HepG2 (cell line): ENCODE measurements around the gene SNX9. TPM values are rescaled to one million over a fixed set of nuclear protein-coding genes. Genes with fewer than 3 reads are reported as not detected.

Source experiments
- ATAC-seq: fragments of 200-7000 bp; cut with Tn5 transposase; 3 replicates; pipeline ENCODE4 v1.9.1; 2020; ENCODE audit warnings: mild to moderate bottlenecking, moderate library complexity
- BruUV-seq: library from RNA; stranded (reverse); fragments of 400-500 nt; replicated peaks from 2 replicates; lab custom pipeline; 2021; lab: Mats Ljungman, UMichigan
- CTCF ChIA-PET: fragments of 300-600 bp; formaldehyde crosslinking; extraction: SDS; loops from one replicate; lab custom pipeline; 2021; ENCODE audit warnings: low total read pairs, inconsistent platforms, low intra/inter-chr PET ratio; lab: Yijun Ruan, JAX
- POLR2A ChIA-PET: fragments of 350-600 bp; sonication (Branson Sonifier 250); formaldehyde crosslinking; loops from one replicate; lab custom pipeline; 2020; ENCODE audit warnings: antibody characterized with exemption, inconsistent platforms; lab: Yijun Ruan, JAX
- DNase-seq: peaks from one replicate; pipeline ENCODE4 v3.0.0-alpha.2; 2015; ENCODE audit warnings: low spot score
- FAIRE-seq: peaks from 3 replicates; lab custom pipeline; 2011; peaks lifted over from hg19 to GRCh38; lab: Jason Lieb, UNC
- H2AFZ ChIP-seq: one replicate; pipeline ENCODE4 v1.6.1; 2011; ENCODE audit warnings: low read length, inconsistent platforms
- H3K27ac ChIP-seq: fragments of 300-600 bp; 3 replicates; pipeline ENCODE4 v1.8.0; 2011; ENCODE audit warnings: mixed run types, mild to moderate bottlenecking, mixed read lengths, low read length, inconsistent platforms; ENCODE audit not compliant: insufficient read depth; ENCODE audit errors: extremely low read length
- H3K27me3 ChIP-seq, 2 experiments: fragments of 200-600 bp in 1 of 2; 2 replicates in 1 of 2; 3 replicates in 1 of 2; pipeline versions ENCODE4 v1.6.0 to v1.8.0; 2011; ENCODE audit warnings: low read length in 2 of 2, mild to moderate bottlenecking in 2 of 2, moderate library complexity in 2 of 2, inconsistent platforms in 1 of 2; ENCODE audit not compliant: insufficient read depth in 2 of 2, control insufficient read depth in 1 of 2
- H3K36me3 ChIP-seq, 2 experiments: fragments of 200-600 bp in 1 of 2; replicated peaks in 1 of 2; 2 replicates in 1 of 2; 3 replicates in 1 of 2; pipeline versions ENCODE4 v1.5.1 to v1.8.0; 2011; ENCODE audit warnings: low read length in 2 of 2, inconsistent platforms in 1 of 2; ENCODE audit not compliant: insufficient read depth in 2 of 2, control insufficient read depth in 1 of 2
- H3K4me1 ChIP-seq: 2 replicates; pipeline ENCODE4 v1.5.1; 2012; ENCODE audit warnings: low read length, inconsistent platforms; ENCODE audit not compliant: insufficient read depth
- H3K4me2 ChIP-seq: 2 replicates; pipeline ENCODE4 v1.6.0; 2011; ENCODE audit warnings: low read depth, low read length, inconsistent platforms
- H3K4me3 ChIP-seq, 3 experiments: fragments of 200-600 bp in 1 of 3; sonication (generic), shearing (Covaris generic) in 1 of 3; replicated peaks in 1 of 3; 2 replicates each; pipeline ENCODE4 v1.5.1; 2011 to 2016; ENCODE audit warnings: low read length in 3 of 3, inconsistent platforms in 2 of 3, low read depth in 2 of 3, mild to moderate bottlenecking in 2 of 3, control low read depth in 1 of 3, mixed read lengths in 1 of 3; ENCODE audit not compliant: insufficient read depth in 1 of 3
- H3K79me2 ChIP-seq: one replicate; pipeline ENCODE4 v1.6.1; 2011; ENCODE audit warnings: low read length, inconsistent platforms; ENCODE audit not compliant: insufficient read depth
- H3K9ac ChIP-seq: 2 replicates; pipeline ENCODE4 v1.6.0; 2011; ENCODE audit warnings: mild to moderate bottlenecking, low read depth, low read length, inconsistent platforms; ENCODE audit not compliant: insufficient read depth
- H3K9me3 ChIP-seq: 2 replicates; pipeline ENCODE4 v1.5.1; 2012; ENCODE audit warnings: mild to moderate bottlenecking, low read length
- H4K20me1 ChIP-seq: 2 replicates; pipeline ENCODE4 v1.6.0; 2011; ENCODE audit warnings: inconsistent platforms, mild to moderate bottlenecking, low read length, moderate library complexity; ENCODE audit not compliant: insufficient read depth
- CCAR2 ChIP-seq: fragments of 200-400 bp; formaldehyde crosslinking; optimal IDR thresholded peaks from 2 replicates; pipeline ENCODE3; 2018; ENCODE audit warnings: low read depth, mild to moderate bottlenecking, low read length, moderate library complexity
- ELF4 ChIP-seq: sonication (generic); formaldehyde crosslinking; IDR thresholded peaks from 2 replicates; pipeline ENCODE4 v1.5.0; 2020; ENCODE audit warnings: missing genetic modification reagents, mild to moderate bottlenecking, moderate library complexity, borderline replicate concordance
- HNRNPLL ChIP-seq: fragments of 200-400 bp; formaldehyde crosslinking; IDR thresholded peaks from 2 replicates; pipeline ENCODE4 v1.6.1; 2017; ENCODE audit warnings: mild to moderate bottlenecking, low read depth, low read length; ENCODE audit not compliant: poor library complexity, severe bottlenecking
- JDP2 ChIP-seq: sonication (generic); formaldehyde crosslinking; IDR thresholded peaks from 2 replicates; pipeline ENCODE4 v1.8.1; 2022; ENCODE audit warnings: missing genetic modification reagents, borderline replicate concordance
- MAFF ChIP-seq: IDR thresholded peaks from 2 replicates; pipeline ENCODE4 v1.6.1; 2011; ENCODE audit warnings: low read depth, low read length, improper control_type of control experiment
- SIX4 ChIP-seq: sonication (generic); formaldehyde crosslinking; IDR thresholded peaks from 2 replicates; pipeline ENCODE4 v1.4.0; 2020; ENCODE audit warnings: missing genetic modification reagents
- SMAD9 ChIP-seq: sonication (generic); formaldehyde crosslinking; IDR thresholded peaks from 2 replicates; pipeline ENCODE4 v1.5.1; 2020; ENCODE audit warnings: mild to moderate bottlenecking, missing genetic modification reagents
- TCF12 ChIP-seq, 2 experiments: fragments of 450-650 bp in 1 of 2; sonication (generic) in 1 of 2; formaldehyde crosslinking in 1 of 2; IDR thresholded peaks; 2 replicates each; pipeline versions ENCODE4 v1.6.1 to v1.8.0; 2017 to 2022; ENCODE audit warnings: antibody characterized with exemption in 1 of 2, mild to moderate bottlenecking in 1 of 2, missing genetic modification reagents in 1 of 2, moderate library complexity in 1 of 2
- TFDP2 ChIP-seq: sonication (generic); formaldehyde crosslinking; IDR thresholded peaks from 2 replicates; pipeline ENCODE4 v1.4.0; 2020; ENCODE audit warnings: missing genetic modification reagents
- TP53 ChIP-seq: sonication (generic); formaldehyde crosslinking; conservative IDR thresholded peaks from 2 replicates; pipeline ENCODE4 v1.4.0; 2020; ENCODE audit warnings: missing genetic modification reagents
- ZNF317 ChIP-seq: sonication (generic); formaldehyde crosslinking; IDR thresholded peaks from 2 replicates; pipeline ENCODE4 v1.5.0; 2020; ENCODE audit warnings: mild to moderate bottlenecking, missing genetic modification reagents
- ZNF552 ChIP-seq: sonication (generic); formaldehyde crosslinking; IDR thresholded peaks from 2 replicates; pipeline ENCODE4 v1.9.0; 2022; ENCODE audit warnings: missing genetic modification reagents, mild to moderate bottlenecking, borderline replicate concordance
- ZNF710 ChIP-seq: sonication (generic); formaldehyde crosslinking; IDR thresholded peaks from 2 replicates; pipeline ENCODE4 v1.5.0; 2020; ENCODE audit warnings: mild to moderate bottlenecking, missing genetic modification reagents, borderline replicate concordance
- ZNF790 ChIP-seq: sonication (generic); formaldehyde crosslinking; IDR thresholded peaks from 2 replicates; pipeline ENCODE4 v1.8.0; 2022; ENCODE audit warnings: missing genetic modification reagents, mild to moderate bottlenecking, borderline replicate concordance
- WGBS: methylation state at CpG from one replicate; pipeline ENCODE4 v1.1.6; 2017; ENCODE audit warnings: low lambda C conversion rate; 5-methylcytosine and 5-hydroxymethylcytosine counted together
- in situ Hi-C: cut with HindIII; loops from 2 replicates; pipeline ENCODE4 v1.10.0; 2017; ENCODE audit warnings: low pct_unique_long_range_greater_than_20kb; ENCODE audit not compliant: extremely low pct_ligation_motif_present
- intact Hi-C: fragments of 100-400 bp; cut with micrococcal nuclease; formaldehyde crosslinking; loops from one replicate; pipeline ENCODE4 v1.10.0; 2022; ENCODE audit not compliant: unreplicated experiment
- polyA plus RNA-seq, 8 experiments: library from polyadenylated mRNA; depleted of rRNA in 3 of 8; stranded (reverse) in 7 of 8; unstranded in 1 of 8; fragments of >200 nt; fragmentation: Illumina TruSeq in 4 of 8; extraction: Trizol in 4 of 8; gene quantifications; 2 replicates each; pipeline versions ENCODE4 v1.2.1 to v1.2.3, GENCODE V29; 2011 to 2016; ENCODE audit warnings: low read depth in 4 of 8, missing spikeins in 1 of 8, mixed read lengths in 1 of 8; ENCODE audit not compliant: insufficient read depth in 1 of 8
- total RNA-seq, 5 experiments: library from RNA; depleted of rRNA; stranded (reverse); fragments of >200 nt; fragmentation: Illumina TruSeq; extraction: Trizol; gene quantifications; 2 replicates each; pipeline ENCODE4 v1.2.3, GENCODE V29; 2016; ENCODE audit warnings: low read depth in 1 of 5
- TF ChIP-seq, protein P1 (sequence below): sonication (generic); formaldehyde crosslinking; IDR thresholded peaks from 2 replicates; pipeline ENCODE4 v1.5.0; 2020; ENCODE audit warnings: mild to moderate bottlenecking, missing genetic modification reagents, borderline replicate concordance

SNX9 gene
- total and polyA plus RNA-seq, 2 of the 13 experiments (the other 11 are each of a cell fraction or from before 2014, with no cell fraction given), result 21.9 to 36.0 TPM

GRCh38 chr6:157985378-157986155, 162.5 kb downstream of the SNX9 start:
- WGBS, result 1% methylated on average over 13 of the region's 13 CpGs
- Histone ChIP-seq H3K9me3 (no peaks in the 10 kb centered on the region), H3K4me3 (peak overlapping the region; percentile 50 to 88 (median 77)), H4K20me1 (peaks cover 22% of the 10 kb centered on the region), H3K27me3 (no peaks in the 10 kb centered on the region; a peak in 1 of 5 replicates), H2AFZ (no peak overlapping the region), H3K36me3 (peaks cover 7 to 17% of the 10 kb centered on the region in 2 experiments), H3K4me1 (peaks cover 82% of the 10 kb centered on the region), H3K27ac (peak overlapping the region; percentile 96), H3K9ac (peak overlapping the region; percentile 97), H3K79me2 (peaks cover 79% of the 10 kb centered on the region), H3K4me2 (peak overlapping the region; percentile 95)
- FAIRE-seq, result peak; percentile 98
- TSS peak; percentile 29 for BruUV-seq
- peak; percentile 100 for DNase-seq
- intact Hi-C loops, result loop anchor here (1.0 kb wide), 4 partner anchors 10 to 87 kb away; no protein-coding TSS in a partner anchor
- CTCF ChIA-PET, result interaction anchor here (0.7 kb wide), 1 partner anchor 49 kb away, joined by 3 read pairs; no protein-coding TSS in a partner anchor
- POLR2A ChIA-PET, result interaction anchor here (0.6 to 16.1 kb wide), 14 partner anchors 8 to 86 kb away, joined by 3 to 345 read pairs (median 4); no protein-coding TSS in a partner anchor
- peak; percentile 77 for ATAC-seq
- in situ Hi-C loops, result no loop called here
- TF ChIP-seq ZNF710 (CRISPR knock-in tag) (peak; percentile 93), TP53 (CRISPR knock-in tag) (no peak; the same call in 1 of the 2 replicates), JDP2 (CRISPR knock-in tag) (peak; percentile 68; the same call in 1 of the 2 replicates), HNRNPLL (no peak), ZNF552 (CRISPR knock-in tag) (peak; percentile 81), MAFF (peak; percentile 89), SMAD9 (CRISPR knock-in tag) (no peak), CCAR2 (peak; percentile 67), SIX4 (CRISPR knock-in tag) (peak; percentile 59; the same call in 1 of the 2 replicates), ZNF790 (CRISPR knock-in tag) (no peak), ELF4 (CRISPR knock-in tag) (no peak), TFDP2 (CRISPR knock-in tag) (peak; percentile 79), TCF12 (IDR thresholded peaks at IDR 0.05) (no peak), TCF12 (CRISPR knock-in tag; IDR thresholded peaks at IDR 0.05) (peak; percentile 97), ZNF317 (CRISPR knock-in tag) (peak; percentile 71)
- TF ChIP-seq, protein P1, sequence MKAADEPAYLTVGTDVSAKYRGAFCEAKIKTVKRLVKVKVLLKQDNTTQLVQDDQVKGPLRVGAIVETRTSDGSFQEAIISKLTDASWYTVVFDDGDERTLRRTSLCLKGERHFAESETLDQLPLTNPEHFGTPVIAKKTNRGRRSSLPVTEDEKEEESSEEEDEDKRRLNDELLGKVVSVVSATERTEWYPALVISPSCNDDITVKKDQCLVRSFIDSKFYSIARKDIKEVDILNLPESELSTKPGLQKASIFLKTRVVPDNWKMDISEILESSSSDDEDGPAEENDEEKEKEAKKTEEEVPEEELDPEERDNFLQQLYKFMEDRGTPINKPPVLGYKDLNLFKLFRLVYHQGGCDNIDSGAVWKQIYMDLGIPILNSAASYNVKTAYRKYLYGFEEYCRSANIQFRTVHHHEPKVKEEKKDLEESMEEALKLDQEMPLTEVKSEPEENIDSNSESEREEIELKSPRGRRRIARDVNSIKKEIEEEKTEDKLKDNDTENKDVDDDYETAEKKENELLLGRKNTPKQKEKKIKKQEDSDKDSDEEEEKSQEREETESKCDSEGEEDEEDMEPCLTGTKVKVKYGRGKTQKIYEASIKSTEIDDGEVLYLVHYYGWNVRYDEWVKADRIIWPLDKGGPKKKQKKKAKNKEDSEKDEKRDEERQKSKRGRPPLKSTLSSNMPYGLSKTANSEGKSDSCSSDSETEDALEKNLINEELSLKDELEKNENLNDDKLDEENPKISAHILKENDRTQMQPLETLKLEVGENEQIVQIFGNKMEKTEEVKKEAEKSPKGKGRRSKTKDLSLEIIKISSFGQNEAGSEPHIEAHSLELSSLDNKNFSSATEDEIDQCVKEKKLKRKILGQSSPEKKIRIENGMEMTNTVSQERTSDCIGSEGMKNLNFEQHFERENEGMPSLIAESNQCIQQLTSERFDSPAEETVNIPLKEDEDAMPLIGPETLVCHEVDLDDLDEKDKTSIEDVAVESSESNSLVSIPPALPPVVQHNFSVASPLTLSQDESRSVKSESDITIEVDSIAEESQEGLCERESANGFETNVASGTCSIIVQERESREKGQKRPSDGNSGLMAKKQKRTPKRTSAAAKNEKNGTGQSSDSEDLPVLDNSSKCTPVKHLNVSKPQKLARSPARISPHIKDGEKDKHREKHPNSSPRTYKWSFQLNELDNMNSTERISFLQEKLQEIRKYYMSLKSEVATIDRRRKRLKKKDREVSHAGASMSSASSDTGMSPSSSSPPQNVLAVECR (CRISPR knock-in tag), result peak; percentile 74
